ENCODE measurements around the gene LZTFL1. TPM values are rescaled to one million over a fixed set of nuclear protein-coding genes. Genes with fewer than 3 reads are reported as not detected.
"Not testable (repeated sequence)": the region's sequence is repeated elsewhere in the genome, so short reads cannot be mapped to it uniquely, and the experiment has no call there.

Gene LZTFL1
- total and polyA plus RNA-seq, 2 donors = 13.8 to 39.1 TPM

GRCh38 chr3:45856323-45856722, 14.4 kb upstream of the LZTFL1 start:
- not testable (repeated sequence) for H3K4me1 ChIP-seq (ENCODE audit: insufficient read depth); H3K27ac ChIP-seq (ENCODE audit: low read depth); DNase-seq (ENCODE audit: extremely low spot score); H3K4me3 ChIP-seq (ENCODE audit: low read depth, low read length); H3K36me3 ChIP-seq (ENCODE audit: insufficient read depth)
- 87% methylated on average over 1 of the region's 1 CpG for WGBS

- no peaks in the 10 kb centered on the region for H3K4me1 ChIP-seq (ENCODE audit: insufficient read depth)
- H3K4me3 ChIP-seq (ENCODE audit: low read depth, low read length) = no peak overlapping the region
- no peaks in the 10 kb centered on the region for H3K36me3 ChIP-seq (ENCODE audit: insufficient read depth)
- WGBS = 78% methylated on average over 2 of the region's 2 CpGs
- no peak overlapping the region for H3K27ac ChIP-seq (ENCODE audit: low read depth)
- no peak for DNase-seq (ENCODE audit: extremely low spot score)
Observed at GRCh38 chr3:45852828-45853227, 10.9 kb upstream of the LZTFL1 start.

- DNase-seq (ENCODE audit: extremely low spot score) = no peak
- H3K4me1 ChIP-seq (ENCODE audit: insufficient read depth) = no peaks in the 10 kb centered on the region
- H3K27ac ChIP-seq (ENCODE audit: low read depth) = no peak overlapping the region
- no peaks in the 10 kb centered on the region for H3K36me3 ChIP-seq (ENCODE audit: insufficient read depth)
- H3K4me3 ChIP-seq (ENCODE audit: low read depth, low read length) = no peak overlapping the region
- WGBS = 40% methylated on average over 1 of the region's 1 CpG
Observed at GRCh38 chr3:45848392-45848791, 6.5 kb upstream of the LZTFL1 start.

GRCh38 chr3:45844616-45845015, 2.7 kb upstream of the LZTFL1 start:
- no peak for DNase-seq (ENCODE audit: extremely low spot score)
- H3K4me3 ChIP-seq (ENCODE audit: low read depth, low read length) = no peak overlapping the region
- no peaks in the 10 kb centered on the region for H3K4me1 ChIP-seq (ENCODE audit: insufficient read depth)
- no peak overlapping the region for H3K27ac ChIP-seq (ENCODE audit: low read depth)
- whole genome bisulfite sequencing = 80% methylated on average over 1 of the region's 1 CpG
- H3K36me3 ChIP-seq (ENCODE audit: insufficient read depth) = no peaks in the 10 kb centered on the region

GRCh38 chr3:45842851-45843625, 1.1 kb upstream of the LZTFL1 start:
- no peak for DNase-seq (ENCODE audit: extremely low spot score)
- H3K27ac ChIP-seq (ENCODE audit: low read depth) = no peak overlapping the region
- WGBS = 68% methylated on average over 9 of the region's 9 CpGs
- H3K4me1 ChIP-seq (ENCODE audit: insufficient read depth) = no peaks in the 10 kb centered on the region
- no peaks in the 10 kb centered on the region for H3K36me3 ChIP-seq (ENCODE audit: insufficient read depth)
- H3K4me3 ChIP-seq (ENCODE audit: low read depth, low read length) = no peak overlapping the region

- no peak overlapping the region for H3K27ac ChIP-seq (ENCODE audit: low read depth)
- no peak for DNase-seq (ENCODE audit: extremely low spot score)
- WGBS = under 1% methylated on average over 15 of the region's 15 CpGs
Observed at GRCh38 chr3:45841420-45841756, 531 bp downstream of the LZTFL1 start.

GRCh38 chr3:45838466-45838865, 3.5 kb downstream of the LZTFL1 start:
- Histone ChIP-seq H3K4me1 (ENCODE audit: insufficient read depth) (no peaks in the 10 kb centered on the region), H3K4me3 (ENCODE audit: low read depth, low read length) (no peak overlapping the region), H3K36me3 (ENCODE audit: insufficient read depth) (peaks cover 4% of the 10 kb centered on the region), H3K27ac (ENCODE audit: low read depth) (no peak overlapping the region)
- WGBS = 97% methylated on average over 1 of the region's 1 CpG
- DNase-seq (ENCODE audit: extremely low spot score) = no peak

More at GRCh38 chr3:45841420-45841756, 531 bp downstream of the LZTFL1 start:
- H3K4me3 ChIP-seq (ENCODE audit: low read depth, low read length) = peak overlapping the region; percentile 79
- peaks cover 3% of the 10 kb centered on the region for H3K36me3 ChIP-seq (ENCODE audit: insufficient read depth)
- H3K4me1 ChIP-seq (ENCODE audit: insufficient read depth) = no peaks in the 10 kb centered on the region

GRCh38 chr3:45832699-45833098, 9.2 kb downstream of the LZTFL1 start:
- 94% methylated on average over 5 of the region's 5 CpGs for WGBS
- Histone ChIP-seq H3K4me1 (ENCODE audit: insufficient read depth) (no peaks in the 10 kb centered on the region), H3K27ac (ENCODE audit: low read depth) (no peak overlapping the region), H3K36me3 (ENCODE audit: insufficient read depth) (peaks cover 8% of the 10 kb centered on the region), H3K4me3 (ENCODE audit: low read depth, low read length) (no peak overlapping the region)
- DNase-seq (ENCODE audit: extremely low spot score) = no peak

- no peak for DNase-seq (ENCODE audit: extremely low spot score)
- H3K4me1 ChIP-seq (ENCODE audit: insufficient read depth) = no peaks in the 10 kb centered on the region
- no peak overlapping the region for H3K4me3 ChIP-seq (ENCODE audit: low read depth, low read length)
- H3K36me3 ChIP-seq (ENCODE audit: insufficient read depth) = peaks cover 5% of the 10 kb centered on the region
- no peak overlapping the region for H3K27ac ChIP-seq (ENCODE audit: low read depth)
- whole genome bisulfite sequencing = 84% methylated on average over 5 of the region's 5 CpGs
Observed at GRCh38 chr3:45830121-45830520, 11.8 kb downstream of the LZTFL1 start.

GRCh38 chr3:45826908-45827307, 15.0 kb downstream of the LZTFL1 start:
- WGBS = 93% methylated on average over 3 of the region's 3 CpGs
- Histone ChIP-seq H3K27ac (ENCODE audit: low read depth) (no peak overlapping the region), H3K4me3 (ENCODE audit: low read depth, low read length) (no peak overlapping the region), H3K4me1 (ENCODE audit: insufficient read depth) (no peaks in the 10 kb centered on the region), H3K36me3 (ENCODE audit: insufficient read depth) (peaks cover 2% of the 10 kb centered on the region)
- DNase-seq (ENCODE audit: extremely low spot score) = no peak

GRCh38 chr3:45826321-45826720, 15.6 kb downstream of the LZTFL1 start:
- Histone ChIP-seq H3K27ac (ENCODE audit: low read depth) (no peak overlapping the region), H3K36me3 (ENCODE audit: insufficient read depth) (peaks cover 2% of the 10 kb centered on the region), H3K4me1 (ENCODE audit: insufficient read depth) (no peaks in the 10 kb centered on the region), H3K4me3 (ENCODE audit: low read depth, low read length) (no peak overlapping the region)
- DNase-seq (ENCODE audit: extremely low spot score) = no peak
- 92% methylated on average over 2 of the region's 2 CpGs for WGBS

- 94% methylated on average over 1 of the region's 1 CpG for WGBS
- Histone ChIP-seq H3K4me1 (ENCODE audit: insufficient read depth) (peaks cover 1% of the 10 kb centered on the region), H3K36me3 (ENCODE audit: insufficient read depth) (no peaks in the 10 kb centered on the region), H3K27ac (ENCODE audit: low read depth) (no peak overlapping the region), H3K4me3 (ENCODE audit: low read depth, low read length) (no peak overlapping the region)
- no peak for DNase-seq (ENCODE audit: extremely low spot score)
Observed at GRCh38 chr3:45821127-45821526, 20.8 kb downstream of the LZTFL1 start.

- 84% methylated on average over 2 of the region's 2 CpGs for WGBS
- no peak overlapping the region for H3K27ac ChIP-seq (ENCODE audit: low read depth)
- no peaks in the 10 kb centered on the region for H3K36me3 ChIP-seq (ENCODE audit: insufficient read depth)
- H3K4me1 ChIP-seq (ENCODE audit: insufficient read depth) = peaks cover 1% of the 10 kb centered on the region
- no peak for DNase-seq (ENCODE audit: extremely low spot score)
- H3K4me3 ChIP-seq (ENCODE audit: low read depth, low read length) = no peak overlapping the region
Observed at GRCh38 chr3:45819543-45819942, 22.4 kb downstream of the LZTFL1 start.

- no peak for DNase-seq (ENCODE audit: extremely low spot score)
- no peaks in the 10 kb centered on the region for H3K36me3 ChIP-seq (ENCODE audit: insufficient read depth)
- H3K4me3 ChIP-seq (ENCODE audit: low read depth, low read length) = no peak overlapping the region
- H3K4me1 ChIP-seq (ENCODE audit: insufficient read depth) = peaks cover 1% of the 10 kb centered on the region
- WGBS = 20% methylated on average over 4 of the region's 4 CpGs
- peak overlapping the region; percentile 33 for H3K27ac ChIP-seq (ENCODE audit: low read depth)
Observed at GRCh38 chr3:45817831-45818522, 23.9 kb downstream of the LZTFL1 start.
